ENCODE data around the gene YWHAG.

YWHAG gene

GRCh38 chr7:76359978-76360638 is 1.3 kb upstream of the YWHAG start:
- no peak for TF ChIP-seq ZNF274 (IDR thresholded peaks at IDR 0.05; ENCODE audit: low read depth, low read length)
- H3K4me3 ChIP-seq (ENCODE audit: low read length): no peak overlapping the region

- peak overlapping the region; percentile 94; the same call in 1 of the 2 replicates for H3K4me3 ChIP-seq (ENCODE audit: low read length)
- TF ChIP-seq ZNF274 (IDR thresholded peaks at IDR 0.05; ENCODE audit: low read depth, low read length): no peak
Measured at GRCh38 chr7:76359111-76359977, 553 bp upstream of the YWHAG start.

- H3K4me3 ChIP-seq (ENCODE audit: low read length): peak overlapping the region; percentile 94
- no peak for TF ChIP-seq ZNF274 (IDR thresholded peaks at IDR 0.05; ENCODE audit: low read depth, low read length)
Measured at GRCh38 chr7:76358011-76358480, 745 bp downstream of the YWHAG start.

- TF ChIP-seq ZNF274 (IDR thresholded peaks at IDR 0.05; ENCODE audit: low read depth, low read length): no peak
- peak overlapping the region; percentile 94 for H3K4me3 ChIP-seq (ENCODE audit: low read length)
Measured at GRCh38 chr7:76357475-76358010, 1.2 kb downstream of the YWHAG start.

- H3K4me3 ChIP-seq (ENCODE audit: low read length): peak overlapping the region; percentile 94
- no peak for TF ChIP-seq ZNF274 (IDR thresholded peaks at IDR 0.05; ENCODE audit: low read depth, low read length)
Measured at GRCh38 chr7:76356823-76357222, 2.0 kb downstream of the YWHAG start.

GRCh38 chr7:76356115-76356514 is 2.7 kb downstream of the YWHAG start:
- TF ChIP-seq ZNF274 (IDR thresholded peaks at IDR 0.05; ENCODE audit: low read depth, low read length): no peak
- no peak overlapping the region for H3K4me3 ChIP-seq (ENCODE audit: low read length)

GRCh38 chr7:76354981-76355730 is 3.6 kb downstream of the YWHAG start:
- H3K4me3 ChIP-seq (ENCODE audit: low read length): no peak overlapping the region
- no peak for TF ChIP-seq ZNF274 (IDR thresholded peaks at IDR 0.05; ENCODE audit: low read depth, low read length)

- no peak for TF ChIP-seq ZNF274 (IDR thresholded peaks at IDR 0.05; ENCODE audit: low read depth, low read length)
- H3K4me3 ChIP-seq (ENCODE audit: low read length): no peak overlapping the region
Measured at GRCh38 chr7:76354516-76354915, 4.3 kb downstream of the YWHAG start.

GRCh38 chr7:76353744-76354143 is 5.0 kb downstream of the YWHAG start:
- H3K4me3 ChIP-seq (ENCODE audit: low read length): no peak overlapping the region
- no peak for TF ChIP-seq ZNF274 (IDR thresholded peaks at IDR 0.05; ENCODE audit: low read depth, low read length)

- H3K4me3 ChIP-seq (ENCODE audit: low read length): no peak overlapping the region
- TF ChIP-seq ZNF274 (IDR thresholded peaks at IDR 0.05; ENCODE audit: low read depth, low read length): no peak
Measured at GRCh38 chr7:76352193-76352592, 6.6 kb downstream of the YWHAG start.

GRCh38 chr7:76351372-76351771 is 7.4 kb downstream of the YWHAG start:
- no peak for TF ChIP-seq ZNF274 (IDR thresholded peaks at IDR 0.05; ENCODE audit: low read depth, low read length)
- no peak overlapping the region for H3K4me3 ChIP-seq (ENCODE audit: low read length)

- no peak for TF ChIP-seq ZNF274 (IDR thresholded peaks at IDR 0.05; ENCODE audit: low read depth, low read length)
- no peak overlapping the region for H3K4me3 ChIP-seq (ENCODE audit: low read length)
Measured at GRCh38 chr7:76349313-76349885, 9.4 kb downstream of the YWHAG start.

- TF ChIP-seq ZNF274 (IDR thresholded peaks at IDR 0.05; ENCODE audit: low read depth, low read length): no peak
- no peak overlapping the region for H3K4me3 ChIP-seq (ENCODE audit: low read length)
Measured at GRCh38 chr7:76347710-76348109, 11.1 kb downstream of the YWHAG start.

GRCh38 chr7:76346778-76347177 is 12.0 kb downstream of the YWHAG start:
- H3K4me3 ChIP-seq (ENCODE audit: low read length): no peak overlapping the region
- no peak for TF ChIP-seq ZNF274 (IDR thresholded peaks at IDR 0.05; ENCODE audit: low read depth, low read length)

Measured in GM08714 (cell line).